Lower leg skin (tissue), 3 donors: Measurements from ENCODE around the gene EIPR1.

Source experiments
- CTCF ChIP-seq, 3 donors: fragments of 450-650 bp; IDR thresholded peaks; one replicate each; pipeline ENCODE4 v1.5.1; 2016; ENCODE audit warnings: antibody characterized with exemption in 3 of 3, mild to moderate bottlenecking in 3 of 3, moderate library complexity in 2 of 3
- POLR2A ChIP-seq, 2 donors: fragments of 450-650 bp; IDR thresholded peaks; one replicate each; pipeline ENCODE4 v1.6.1; 2016 to 2017; ENCODE audit warnings: antibody characterized with exemption in 2 of 2, mild to moderate bottlenecking in 1 of 2, moderate library complexity in 1 of 2

GRCh38 chr2:3192281-3192818, 185.3 kb downstream of the EIPR1 start:
- TF ChIP-seq POLR2A (IDR thresholded peaks at IDR 0.05) (no peak), CTCF (IDR thresholded peaks at IDR 0.05) (no peak)
